GM12878 (cell line): Measurements from ENCODE around the gene MATN4.

Experiments used
- CTCF ChIP-seq, 3 experiments: IDR thresholded peaks in 2 of 3; conservative IDR thresholded peaks in 1 of 3; 2 replicates each; pipeline ENCODE4 v1.5.1; 2011; ENCODE audit warnings: low read depth in 3 of 3, low read length in 3 of 3, mild to moderate bottlenecking in 3 of 3, control low read depth in 2 of 3, moderate library complexity in 2 of 3, inconsistent platforms in 1 of 3, mixed read lengths in 1 of 3; ENCODE audit not compliant: control insufficient read depth in 2 of 3, insufficient read depth in 1 of 3; ENCODE audit errors: extremely low read depth in 1 of 3
- POLR2A ChIP-seq: IDR thresholded peaks from 2 replicates; pipeline ENCODE4 v1.6.1; 2011; ENCODE audit warnings: low read depth, mild to moderate bottlenecking, low read length
- ZBTB11 ChIP-seq: fragments of 450-650 bp; formaldehyde crosslinking; IDR thresholded peaks from 2 replicates; pipeline ENCODE4 v1.5.0; 2022; ENCODE audit warnings: mild to moderate bottlenecking, missing genetic modification characterization
- ZNF687 ChIP-seq: fragments of 450-650 bp; IDR thresholded peaks from 2 replicates; pipeline ENCODE4 v1.6.1; 2017; ENCODE audit warnings: mild to moderate bottlenecking, moderate library complexity

- no peak for TF ChIP-seq ZNF687
- TF ChIP-seq POLR2A: no peak
- TF ChIP-seq ZBTB11 (CRISPR knock-in tag): no peak
- no peak for TF ChIP-seq CTCF (IDR thresholded peaks at IDR 0.05 in 2 of 3, conservative IDR thresholded peaks at IDR 0.05 in 1 of 3; ENCODE audit: control insufficient read depth in 2 of 3, extremely low read depth in 1 of 3, insufficient read depth in 1 of 3, low read depth in 3 of 3, low read length in 3 of 3)
Measured at GRCh38 chr20:45253261-45253660, 54.8 kb downstream of the MATN4 start.
